ENCODE results near the gene PTGER2. TPM values are rescaled to one million over a fixed set of nuclear protein-coding genes. Genes with fewer than 3 reads are reported as not detected.

PTGER2 gene
- total RNA-seq, 1 experiment from 2014 or later: 2.7 TPM

GRCh38 chr14:52296378-52296777 is 17.7 kb upstream of the PTGER2 start:
- Histone ChIP-seq H3K27me3 (no peaks in the 10 kb centered on the region), H3K9me3 (no peaks in the 10 kb centered on the region), H3K36me3 (no peaks in the 10 kb centered on the region), H3K4me3 (no peak overlapping the region)
- no peak for DNase-seq

- Histone ChIP-seq H3K4me3 (no peak overlapping the region), H3K36me3 (no peaks in the 10 kb centered on the region), H3K9me3 (no peaks in the 10 kb centered on the region), H3K27me3 (no peaks in the 10 kb centered on the region)
- no peak for DNase-seq
Observed at GRCh38 chr14:52298795-52299194, 15.3 kb upstream of the PTGER2 start.

- DNase-seq: no peak
- Histone ChIP-seq H3K9me3 (no peaks in the 10 kb centered on the region), H3K27me3 (no peaks in the 10 kb centered on the region), H3K4me3 (no peak overlapping the region), H3K36me3 (no peaks in the 10 kb centered on the region)
Observed at GRCh38 chr14:52299692-52300278, 14.3 kb upstream of the PTGER2 start.

GRCh38 chr14:52303236-52303635 is 10.9 kb upstream of the PTGER2 start:
- Histone ChIP-seq H3K9me3 (no peaks in the 10 kb centered on the region), H3K27me3 (no peaks in the 10 kb centered on the region), H3K36me3 (no peaks in the 10 kb centered on the region), H3K4me3 (no peak overlapping the region)
- no peak for DNase-seq

- DNase-seq: no peak
- no peaks in the 10 kb centered on the region for H3K9me3 ChIP-seq
Observed at GRCh38 chr14:52304248-52304904, 9.7 kb upstream of the PTGER2 start.

GRCh38 chr14:52305014-52305413 is 9.1 kb upstream of the PTGER2 start:
- Histone ChIP-seq H3K4me3 (no peak overlapping the region), H3K9me3 (no peaks in the 10 kb centered on the region), H3K27me3 (no peaks in the 10 kb centered on the region), H3K36me3 (no peaks in the 10 kb centered on the region)
- no peak for DNase-seq

More at GRCh38 chr14:52304248-52304904, 9.7 kb upstream of the PTGER2 start:
- H3K4me3 ChIP-seq: no peak overlapping the region
- H3K36me3 ChIP-seq: no peaks in the 10 kb centered on the region
- no peaks in the 10 kb centered on the region for H3K27me3 ChIP-seq

GRCh38 chr14:52307376-52307775 is 6.7 kb upstream of the PTGER2 start:
- Histone ChIP-seq H3K4me3 (no peak overlapping the region), H3K36me3 (no peaks in the 10 kb centered on the region), H3K9me3 (no peaks in the 10 kb centered on the region), H3K27me3 (no peaks in the 10 kb centered on the region)
- no peak for DNase-seq

- Histone ChIP-seq H3K4me3 (no peak overlapping the region), H3K36me3 (no peaks in the 10 kb centered on the region), H3K9me3 (no peaks in the 10 kb centered on the region), H3K27me3 (no peaks in the 10 kb centered on the region)
- no peak for DNase-seq
Observed at GRCh38 chr14:52307905-52308304, 6.2 kb upstream of the PTGER2 start.

- H3K4me3 ChIP-seq: no peak overlapping the region
- H3K27me3 ChIP-seq: no peaks in the 10 kb centered on the region
- no peaks in the 10 kb centered on the region for H3K9me3 ChIP-seq
- H3K36me3 ChIP-seq: no peaks in the 10 kb centered on the region
- DNase-seq: no peak
Observed at GRCh38 chr14:52310541-52310940, 3.6 kb upstream of the PTGER2 start.

- DNase-seq: peak; percentile 53
- no peaks in the 10 kb centered on the region for H3K36me3 ChIP-seq
- no peaks in the 10 kb centered on the region for H3K9me3 ChIP-seq
- no peaks in the 10 kb centered on the region for H3K27me3 ChIP-seq
- no peak overlapping the region for H3K4me3 ChIP-seq
Observed at GRCh38 chr14:52312931-52313355, 1.2 kb upstream of the PTGER2 start.

- Histone ChIP-seq H3K4me3 (peak overlapping the region; percentile 44), H3K9me3 (no peaks in the 10 kb centered on the region), H3K36me3 (no peaks in the 10 kb centered on the region), H3K27me3 (no peaks in the 10 kb centered on the region)
- DNase-seq: no peak
Observed at GRCh38 chr14:52313462-52313861, 650 bp upstream of the PTGER2 start.

- H3K4me3 ChIP-seq: peak overlapping the region; percentile 44
- no peaks in the 10 kb centered on the region for H3K9me3 ChIP-seq
- peak; percentile 6 for DNase-seq
- H3K27me3 ChIP-seq: no peaks in the 10 kb centered on the region
- H3K36me3 ChIP-seq: no peaks in the 10 kb centered on the region
Observed at GRCh38 chr14:52314595-52315354, 663 bp downstream of the PTGER2 start.

GRCh38 chr14:52315355-52315718 is 1.2 kb downstream of the PTGER2 start:
- H3K36me3 ChIP-seq: no peaks in the 10 kb centered on the region
- no peak for DNase-seq
- H3K9me3 ChIP-seq: no peaks in the 10 kb centered on the region
- H3K4me3 ChIP-seq: no peak overlapping the region
- H3K27me3 ChIP-seq: no peaks in the 10 kb centered on the region

GRCh38 chr14:52318062-52318461 is 4.0 kb downstream of the PTGER2 start:
- Histone ChIP-seq H3K27me3 (no peaks in the 10 kb centered on the region), H3K36me3 (no peaks in the 10 kb centered on the region), H3K9me3 (peaks cover 2% of the 10 kb centered on the region; the same call in 1 of the 2 replicates), H3K4me3 (no peak overlapping the region)
- no peak for DNase-seq

GRCh38 chr14:52318826-52319645 is 4.9 kb downstream of the PTGER2 start:
- no peak for DNase-seq
- no peak overlapping the region for H3K4me3 ChIP-seq
- H3K36me3 ChIP-seq: no peaks in the 10 kb centered on the region
- peaks cover 2% of the 10 kb centered on the region; the same call in 1 of the 2 replicates for H3K9me3 ChIP-seq
- no peaks in the 10 kb centered on the region for H3K27me3 ChIP-seq

GRCh38 chr14:52319919-52320318 is 5.8 kb downstream of the PTGER2 start:
- H3K36me3 ChIP-seq: no peaks in the 10 kb centered on the region
- no peak overlapping the region for H3K4me3 ChIP-seq
- DNase-seq: no peak

GRCh38 chr14:52325126-52325525 is 11.0 kb downstream of the PTGER2 start:
- DNase-seq: peak; percentile 25

More at GRCh38 chr14:52319919-52320318, 5.8 kb downstream of the PTGER2 start:
- H3K27me3 ChIP-seq: no peaks in the 10 kb centered on the region
- H3K9me3 ChIP-seq: peaks cover 2% of the 10 kb centered on the region; the same call in 1 of the 2 replicates

More at GRCh38 chr14:52325126-52325525, 11.0 kb downstream of the PTGER2 start:
- peaks cover 2% of the 10 kb centered on the region; the same call in 1 of the 2 replicates for H3K9me3 ChIP-seq
- H3K36me3 ChIP-seq: no peaks in the 10 kb centered on the region
- no peaks in the 10 kb centered on the region for H3K27me3 ChIP-seq
- no peak overlapping the region for H3K4me3 ChIP-seq

All from MG63 (cell line).